Naive B cell (primary cell): ENCODE measurements around the gene C2CD2L. TPM values are rescaled to one million over a fixed set of nuclear protein-coding genes. Genes with fewer than 3 reads are reported as not detected.
"Not testable (repeated sequence)": the region's sequence is repeated elsewhere in the genome, so short reads cannot be mapped to it uniquely, and the experiment has no call there.

Experiments used
- ATAC-seq, 2 donors: fragments of 150-1000 bp; cut with Tn5 transposase; 2 replicates each; pipeline ENCODE4 v1.10.0; 2021; ENCODE audit warnings: low read depth in 2 of 2, mild to moderate bottlenecking in 2 of 2, moderate library complexity in 2 of 2
- DNase-seq: peaks from one replicate; pipeline ENCODE4 v3.0.0; 2022
- H3K27ac Mint-ChIP-seq, 6 donors: one replicate each; pipeline ENCODE4 v1.8.0; 2020 to 2022; ENCODE audit warnings: mild to moderate bottlenecking in 6 of 6, mixed read lengths in 6 of 6, moderate library complexity in 5 of 6, inconsistent platforms in 2 of 6
- H3K27me3 Mint-ChIP-seq, 3 donors: one replicate each; pipeline ENCODE4 v1.8.0; 2021 to 2022; ENCODE audit warnings: mixed read lengths in 3 of 3, mild to moderate bottlenecking in 1 of 3
- H3K36me3 Mint-ChIP-seq, 2 donors: one replicate each; pipeline ENCODE4 v1.8.0; 2020 to 2022; ENCODE audit warnings: mixed read lengths in 2 of 2, inconsistent platforms in 1 of 2, mild to moderate bottlenecking in 1 of 2
- H3K4me1 Mint-ChIP-seq, 3 donors: one replicate each; pipeline ENCODE4 v1.8.0; 2020 to 2022; ENCODE audit warnings: mixed read lengths in 3 of 3, inconsistent platforms in 1 of 3, mild to moderate bottlenecking in 1 of 3, moderate library complexity in 1 of 3
- H3K4me3 Mint-ChIP-seq, 8 donors: one replicate each; pipeline ENCODE4 v1.8.0; 2020 to 2022; ENCODE audit warnings: mild to moderate bottlenecking in 8 of 8, mixed read lengths in 8 of 8, moderate library complexity in 8 of 8, inconsistent platforms in 2 of 8
- H3K9me3 Mint-ChIP-seq, 7 donors: one replicate each; pipeline ENCODE4 v1.8.0; 2020 to 2022; ENCODE audit warnings: mixed read lengths in 7 of 7, mild to moderate bottlenecking in 5 of 7, inconsistent platforms in 2 of 7, moderate library complexity in 1 of 7
- polyA plus RNA-seq, 6 donors: library from polyadenylated mRNA; unstranded; fragments of 300-500 nt; fragmentation: Illumina TruSeq; gene quantifications; one replicate each; pipeline ENCODE4 v1.2.3, GENCODE V29; 2021; ENCODE audit warnings: low read depth in 6 of 6

The C2CD2L gene
- polyA plus RNA-seq, 6 donors from 2014 or later, result 0.55 to 3.8 (median 2.0) TPM

DNA sequence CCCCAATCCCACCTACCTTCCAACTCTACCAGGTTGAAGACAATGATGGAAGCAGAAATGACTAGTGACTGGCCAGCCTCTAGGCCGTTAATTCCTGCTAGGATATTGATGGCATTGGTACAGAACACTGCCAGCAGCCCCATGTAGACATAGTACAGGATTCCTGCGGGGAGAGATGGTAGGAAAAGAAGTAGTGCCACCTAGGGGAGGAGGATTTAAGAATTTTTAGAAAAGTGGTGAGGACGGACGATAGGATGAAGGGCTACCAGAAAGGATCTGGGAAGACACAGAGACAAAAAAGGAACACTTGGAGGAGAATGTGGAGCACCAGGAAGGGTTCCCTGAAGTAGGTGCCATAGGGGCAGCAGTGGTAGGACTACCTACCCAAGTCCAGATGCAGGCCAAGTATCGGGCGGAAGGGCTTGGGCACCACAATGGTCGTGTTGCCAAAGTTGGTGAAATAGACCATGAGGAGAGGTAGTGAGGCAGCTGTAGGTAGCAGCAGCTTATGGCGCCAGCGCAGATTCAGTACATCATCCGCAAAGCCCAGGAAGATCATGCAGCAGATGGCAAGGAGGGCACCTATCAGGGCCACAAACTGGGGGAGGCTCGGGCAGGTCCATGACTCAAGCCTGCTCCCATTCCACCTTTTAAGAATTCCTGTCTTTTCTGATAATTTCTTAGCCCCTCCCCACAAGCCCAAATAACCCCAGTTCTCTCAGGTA is 6.7 kb upstream of the C2CD2L start:
- peak overlapping the region in 2 of 6 donors; percentile 80 to 82 for H3K27ac Mint-ChIP-seq
- H3K4me3 Mint-ChIP-seq, result peak overlapping the region; percentile 87 to 100 (median 96)
- H3K4me1 Mint-ChIP-seq, result peaks cover 40 to 64% (median 53%) of the 10 kb centered on the region in 3 donors
- ATAC-seq (no peak), DNase-seq (no peak)
- no peaks in the 10 kb centered on the region for H3K9me3 Mint-ChIP-seq
- H3K27me3 Mint-ChIP-seq, result no peaks in the 10 kb centered on the region
- H3K36me3 Mint-ChIP-seq, result peaks cover 7 to 16% of the 10 kb centered on the region in 2 donors

DNA sequence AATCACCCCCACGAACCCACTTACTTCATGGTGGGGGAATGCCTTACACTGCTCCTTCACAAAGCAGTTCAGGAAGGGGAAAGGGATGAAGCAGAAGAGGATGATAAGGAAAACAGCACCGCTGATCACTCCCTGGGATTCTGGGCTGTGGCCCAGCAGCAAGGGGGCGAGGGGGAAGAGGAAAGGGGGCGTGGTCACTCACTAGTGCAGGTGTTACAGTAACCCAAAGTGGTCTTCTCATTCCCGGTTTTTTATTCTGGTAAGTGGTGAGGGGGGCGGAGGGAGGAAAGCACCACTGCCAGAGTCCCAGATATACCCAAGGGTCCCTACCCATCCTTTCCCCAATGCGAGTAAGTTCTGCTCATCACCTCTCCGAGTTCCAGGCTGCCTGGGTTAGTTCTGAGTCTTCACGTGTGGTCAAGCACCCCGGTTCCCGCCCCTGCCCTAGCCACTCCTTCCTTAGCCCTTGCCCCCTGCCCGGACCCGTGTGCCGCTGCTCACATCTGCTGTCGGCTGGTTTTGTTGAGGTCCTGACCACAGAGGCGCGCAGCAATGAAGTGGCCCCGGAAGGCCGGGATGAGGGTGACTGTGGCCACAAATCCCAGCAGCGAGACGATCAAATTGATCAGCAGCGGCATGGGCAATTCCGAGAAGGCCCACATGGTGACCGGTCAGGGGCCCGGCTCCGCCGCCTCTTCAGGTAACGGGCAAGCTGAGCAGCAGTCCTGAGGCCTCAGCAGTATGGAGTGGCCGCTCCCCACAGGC is 6.0 kb upstream of the C2CD2L start:
- Mint-ChIP-seq H3K27me3 (no peaks in the 10 kb centered on the region), H3K36me3 (peaks cover 7 to 16% of the 10 kb centered on the region in 2 donors), H3K9me3 (no peaks in the 10 kb centered on the region), H3K4me1 (peaks cover 40 to 61% (median 54%) of the 10 kb centered on the region in 3 donors), H3K27ac (peak overlapping the region in 5 of 6 donors; percentile 95 to 99 (median 98)), H3K4me3 (peak overlapping the region; percentile 87 to 100 (median 96))
- ATAC-seq, result no peak
- DNase-seq, result no peak

DNA sequence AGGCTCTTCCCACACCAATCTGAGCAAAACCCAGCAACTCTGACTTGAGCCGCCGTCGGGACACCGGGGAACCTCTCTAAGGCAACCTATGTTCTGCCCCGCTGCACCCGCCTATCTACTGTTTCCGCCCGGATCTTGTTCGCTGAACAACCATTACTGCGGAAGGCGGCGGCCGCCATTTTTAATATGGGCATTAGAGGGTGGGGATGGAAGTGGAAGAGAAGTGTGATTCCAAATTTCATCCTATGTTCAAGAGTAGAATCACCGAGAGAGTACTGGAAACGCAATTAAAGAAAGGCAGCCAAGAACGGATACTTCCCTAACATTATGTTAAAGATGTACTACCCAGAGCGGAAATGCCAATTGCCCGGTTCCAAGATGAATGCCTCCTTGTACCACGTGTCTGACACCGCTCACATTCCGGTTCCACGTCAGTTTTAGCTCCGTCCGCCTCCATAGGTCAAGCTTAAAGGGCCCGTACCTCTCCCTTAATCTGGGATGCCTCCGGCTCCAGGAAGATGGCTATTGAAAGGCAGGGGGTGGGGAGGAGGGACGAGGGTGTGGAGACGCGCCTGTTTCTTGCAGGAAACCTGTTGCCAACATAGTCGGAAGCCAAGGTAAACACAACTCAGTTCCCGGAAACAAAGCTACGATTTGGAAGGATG is 5.3 kb upstream of the C2CD2L start, which contains the start of gene DPAGT1:
TSS of gene DPAGT1 (minus strand) at position 95 of the 665 bp plus-strand sequence. CDS start 198 bp downstream, outside the sequence.
- Mint-ChIP-seq H3K27ac (peak within 1 kb of the TSS; percentile 95 to 99 (median 98)), H3K9me3 (no peaks in the 10 kb centered on the region), H3K27me3 (no peaks in the 10 kb centered on the region), H3K4me1 (peaks cover 43 to 61% (median 56%) of the 10 kb centered on the region in 3 donors), H3K36me3 (peaks cover 7 to 16% of the 10 kb centered on the region in 2 donors), H3K4me3 (peak within 1 kb of the TSS; percentile 87 to 100 (median 96))
- ATAC-seq (peak; percentile 86 to 89), DNase-seq (peak; percentile 80)

DNA sequence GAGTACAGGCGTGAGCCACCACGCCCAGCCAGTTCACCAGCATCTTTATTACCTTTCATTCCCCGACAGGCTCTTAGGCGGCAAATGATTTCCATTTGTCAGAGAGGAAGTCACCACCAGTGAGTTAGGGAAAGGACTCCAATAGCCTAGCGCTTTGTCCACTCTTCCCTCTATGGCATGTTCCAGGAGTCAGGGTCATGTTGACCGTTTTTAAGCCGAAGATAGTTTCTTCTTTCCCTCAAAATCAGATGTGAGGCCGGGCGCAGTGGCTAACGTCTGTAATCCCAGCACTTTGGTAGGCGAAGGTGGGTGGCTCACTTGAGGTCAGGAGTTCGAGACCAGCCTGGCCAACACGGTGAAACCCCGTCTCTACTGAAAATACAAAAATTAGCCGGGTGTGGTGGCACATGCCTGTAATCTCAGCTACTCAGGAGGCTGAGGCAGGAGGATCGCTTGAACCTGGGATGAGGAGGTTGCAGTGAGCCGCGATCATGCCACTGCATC is 3.9 kb upstream of the C2CD2L start:
- not testable (repeated sequence) for H3K36me3 Mint-ChIP-seq, ATAC-seq, H3K9me3 Mint-ChIP-seq, DNase-seq, H3K27me3 Mint-ChIP-seq
- Mint-ChIP-seq H3K4me1 (peaks cover 41 to 51% (median 50%) of the 10 kb centered on the region in 3 donors), H3K27ac (peak overlapping the region in 2 of 6 donors; percentile 34 to 47), H3K4me3 (peak overlapping the region; percentile 74 to 100 (median 96))

DNA sequence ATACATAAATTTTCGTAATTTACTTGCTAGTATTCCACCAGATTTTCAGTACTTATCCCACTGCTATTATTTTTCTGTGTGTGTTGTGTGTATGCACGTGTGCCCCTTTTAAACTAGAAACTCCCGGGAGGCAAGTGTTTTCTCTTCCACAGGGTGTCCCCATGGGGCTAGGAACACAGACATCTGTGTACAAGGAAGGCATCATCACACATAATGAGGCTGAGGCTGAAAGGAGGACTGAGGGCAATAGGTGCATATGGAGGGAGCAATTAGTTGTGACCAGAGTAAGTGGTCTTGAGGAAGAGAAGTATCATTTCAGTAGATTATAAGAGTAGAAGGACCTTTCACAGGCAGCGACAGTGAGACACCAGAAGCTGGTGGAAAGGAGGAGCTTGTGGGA is 3.4 kb upstream of the C2CD2L start:
- H3K4me3 Mint-ChIP-seq, result peak overlapping the region in 7 of 8 donors; percentile 61 to 94 (median 78)
- peaks cover 0 to under 1% of the 10 kb centered on the region in 2 donors for H3K36me3 Mint-ChIP-seq
- peaks cover 45 to 55% (median 50%) of the 10 kb centered on the region in 3 donors for H3K4me1 Mint-ChIP-seq
- ATAC-seq (no peak), DNase-seq (no peak)
- no peaks in the 10 kb centered on the region for H3K9me3 Mint-ChIP-seq
- no peaks in the 10 kb centered on the region for H3K27me3 Mint-ChIP-seq
- H3K27ac Mint-ChIP-seq, result peak overlapping the region in 3 of 6 donors; percentile 54 to 86 (median 66)

DNA sequence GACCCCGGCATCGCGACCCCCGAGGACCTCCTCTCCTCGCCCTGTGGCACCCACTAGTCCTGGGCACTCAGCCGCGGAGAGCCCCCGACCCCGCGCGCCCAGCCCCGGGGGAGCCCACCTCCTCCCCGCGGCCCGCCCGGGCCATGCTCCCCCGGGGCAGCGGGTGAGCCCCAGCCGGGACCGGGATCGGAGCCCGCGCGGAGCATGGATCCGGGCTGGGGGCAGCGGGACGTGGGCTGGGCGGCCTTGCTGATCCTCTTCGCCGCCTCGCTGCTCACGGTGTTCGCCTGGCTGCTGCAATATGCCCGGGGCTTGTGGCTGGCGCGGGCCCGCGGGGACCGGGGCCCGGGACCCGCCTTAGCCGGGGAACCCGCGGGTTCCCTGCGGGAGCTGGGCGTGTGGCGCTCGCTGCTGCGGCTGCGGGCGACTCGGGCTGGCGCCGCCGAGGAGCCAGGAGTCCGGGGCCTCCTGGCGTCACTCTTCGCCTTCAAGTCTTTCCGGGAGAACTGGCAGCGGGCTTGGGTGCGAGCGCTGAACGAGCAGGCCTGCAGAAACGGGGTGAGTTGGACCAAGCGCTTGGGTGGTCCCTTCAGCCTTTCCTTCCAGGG is 498 bp downstream of the C2CD2L start:
- DNase-seq, result no peak
- H3K4me1 Mint-ChIP-seq, result peaks cover 32 to 48% (median 33%) of the 10 kb centered on the region in 3 donors
- ATAC-seq, result peak; percentile 9 to 13
- peaks cover 6 to 10% of the 10 kb centered on the region in 2 donors for H3K36me3 Mint-ChIP-seq
- no peaks in the 10 kb centered on the region for H3K27me3 Mint-ChIP-seq
- H3K4me3 Mint-ChIP-seq, result peak overlapping the region; percentile 88 to 96 (median 92)
- H3K9me3 Mint-ChIP-seq, result no peaks in the 10 kb centered on the region
- peak overlapping the region in 2 of 6 donors; percentile 36 to 42 for H3K27ac Mint-ChIP-seq

DNA sequence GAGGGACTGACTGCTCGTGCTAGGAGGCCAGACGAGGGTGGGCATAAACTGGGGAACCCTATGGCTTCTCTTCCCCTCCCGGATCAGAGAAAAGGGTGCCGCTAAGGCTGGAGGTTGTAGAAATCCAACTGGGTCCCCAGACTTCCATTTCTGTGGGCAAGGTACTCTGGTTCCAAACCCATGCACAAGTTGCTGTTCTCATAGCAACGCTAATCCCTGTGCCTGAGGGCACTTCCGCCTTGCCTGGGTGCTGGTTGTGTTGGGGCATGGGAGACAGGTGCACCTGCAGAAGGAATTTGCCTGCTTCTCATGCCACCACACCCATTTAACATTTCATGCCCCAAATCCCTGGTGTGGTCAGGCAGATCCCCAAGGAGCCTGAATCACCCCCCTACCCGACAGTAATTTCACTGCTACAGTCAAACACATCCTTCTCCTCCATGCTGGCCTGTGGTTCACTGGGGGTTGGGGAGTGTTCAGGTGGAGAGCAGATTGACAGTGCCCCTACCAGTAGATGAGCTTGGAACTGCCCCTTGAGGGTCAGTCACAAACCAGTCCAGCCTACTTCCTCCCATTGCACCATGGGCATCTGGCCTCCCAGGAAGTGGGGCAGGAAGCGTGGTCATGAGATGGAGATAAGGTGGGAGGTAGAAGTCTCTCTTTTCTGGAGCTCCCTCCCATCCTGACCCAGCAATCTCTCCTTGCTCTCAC is 1.2 kb downstream of the C2CD2L start:
- DNase-seq (no peak), ATAC-seq (no peak)
- no peaks in the 10 kb centered on the region for H3K27me3 Mint-ChIP-seq
- peak overlapping the region in 3 of 6 donors; percentile 36 to 82 (median 64) for H3K27ac Mint-ChIP-seq
- H3K36me3 Mint-ChIP-seq, result peaks cover 6 to 10% of the 10 kb centered on the region in 2 donors
- no peaks in the 10 kb centered on the region for H3K9me3 Mint-ChIP-seq
- H3K4me3 Mint-ChIP-seq, result peak overlapping the region; percentile 78 to 93 (median 88)
- H3K4me1 Mint-ChIP-seq, result peaks cover 32 to 44% (median 33%) of the 10 kb centered on the region in 3 donors

DNA sequence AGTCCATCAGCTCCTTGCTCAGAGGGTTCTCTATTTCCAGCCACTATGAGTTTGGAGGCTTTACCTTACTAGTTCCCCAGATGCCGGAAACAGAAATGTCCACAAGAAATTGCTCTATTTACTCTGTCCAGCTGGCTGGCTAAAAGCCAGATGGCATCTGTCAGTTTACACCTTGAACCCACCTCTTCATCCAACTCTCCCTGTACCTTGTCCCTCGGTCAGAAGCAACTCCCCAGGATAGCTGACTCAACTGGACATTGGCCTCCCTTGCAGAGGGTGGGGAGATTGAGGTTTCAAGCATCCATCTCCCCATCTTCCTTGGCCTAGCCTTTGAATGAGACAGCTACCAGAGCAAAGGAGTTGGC is 1.7 kb downstream of the C2CD2L start:
- Mint-ChIP-seq H3K27ac (peak overlapping the region in 2 of 6 donors; percentile 47 to 82), H3K4me1 (peaks cover 30 to 39% (median 31%) of the 10 kb centered on the region in 3 donors), H3K27me3 (no peaks in the 10 kb centered on the region), H3K9me3 (no peaks in the 10 kb centered on the region), H3K4me3 (peak overlapping the region; percentile 78 to 93 (median 88)), H3K36me3 (peaks cover 6 to 10% of the 10 kb centered on the region in 2 donors)
- ATAC-seq, result no peak
- DNase-seq, result no peak

DNA sequence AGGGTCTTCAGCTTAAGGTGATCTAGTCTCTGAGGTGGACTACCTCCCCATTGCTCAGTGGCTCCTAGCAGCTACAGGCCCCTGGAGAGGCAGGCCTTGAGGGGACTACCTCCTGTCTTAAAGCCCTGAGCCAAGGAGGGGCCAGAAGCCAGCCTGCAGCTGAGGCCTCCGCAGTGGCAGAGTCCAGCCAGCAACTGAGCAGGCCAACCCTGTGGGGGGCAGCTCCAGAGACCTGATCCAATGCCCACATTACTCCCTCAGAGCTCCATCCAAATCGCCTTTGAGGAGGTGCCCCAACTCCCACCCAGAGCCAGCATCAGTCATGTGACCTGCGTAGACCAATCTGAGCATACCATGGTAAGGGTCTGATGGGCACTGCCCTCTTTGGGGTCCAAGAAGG is 2.7 kb downstream of the C2CD2L start:
- Mint-ChIP-seq H3K27ac (no peak overlapping the region), H3K9me3 (no peaks in the 10 kb centered on the region), H3K36me3 (peaks cover 6 to 10% of the 10 kb centered on the region in 2 donors), H3K4me1 (peaks cover 27 to 36% (median 27%) of the 10 kb centered on the region in 3 donors), H3K4me3 (peak overlapping the region in 2 of 8 donors; percentile 88), H3K27me3 (no peaks in the 10 kb centered on the region)
- ATAC-seq, result no peak
- DNase-seq, result no peak

DNA sequence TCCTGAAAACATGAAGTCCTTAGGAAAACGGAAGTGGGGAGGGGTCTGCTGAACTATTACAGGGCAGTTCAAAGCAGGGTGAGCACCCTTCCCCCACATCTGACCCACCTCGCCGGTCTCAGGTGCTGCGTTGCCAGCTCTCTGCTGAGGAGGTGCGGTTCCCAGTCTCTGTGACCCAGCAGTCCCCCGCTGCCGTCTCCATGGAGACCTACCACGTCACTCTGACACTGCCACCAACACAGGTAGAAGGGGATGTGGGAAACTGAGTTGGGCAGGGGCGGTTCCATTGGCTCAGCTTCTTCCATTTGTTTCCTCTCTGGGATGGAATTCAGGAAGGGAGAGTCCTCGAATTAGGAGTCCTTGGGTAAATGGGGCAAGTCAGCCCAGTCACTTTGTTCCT is 3.3 kb downstream of the C2CD2L start:
- peak overlapping the region in 2 of 8 donors; percentile 22 to 88 for H3K4me3 Mint-ChIP-seq
- peaks cover 10 to 11% of the 10 kb centered on the region in 2 donors for H3K36me3 Mint-ChIP-seq
- ATAC-seq (no peak), DNase-seq (no peak)
- no peaks in the 10 kb centered on the region for H3K9me3 Mint-ChIP-seq
- H3K4me1 Mint-ChIP-seq, result peaks cover 24 to 40% (median 31%) of the 10 kb centered on the region in 3 donors
- H3K27ac Mint-ChIP-seq, result peak overlapping the region in 1 of 6 donors; percentile 33
- no peaks in the 10 kb centered on the region for H3K27me3 Mint-ChIP-seq

DNA sequence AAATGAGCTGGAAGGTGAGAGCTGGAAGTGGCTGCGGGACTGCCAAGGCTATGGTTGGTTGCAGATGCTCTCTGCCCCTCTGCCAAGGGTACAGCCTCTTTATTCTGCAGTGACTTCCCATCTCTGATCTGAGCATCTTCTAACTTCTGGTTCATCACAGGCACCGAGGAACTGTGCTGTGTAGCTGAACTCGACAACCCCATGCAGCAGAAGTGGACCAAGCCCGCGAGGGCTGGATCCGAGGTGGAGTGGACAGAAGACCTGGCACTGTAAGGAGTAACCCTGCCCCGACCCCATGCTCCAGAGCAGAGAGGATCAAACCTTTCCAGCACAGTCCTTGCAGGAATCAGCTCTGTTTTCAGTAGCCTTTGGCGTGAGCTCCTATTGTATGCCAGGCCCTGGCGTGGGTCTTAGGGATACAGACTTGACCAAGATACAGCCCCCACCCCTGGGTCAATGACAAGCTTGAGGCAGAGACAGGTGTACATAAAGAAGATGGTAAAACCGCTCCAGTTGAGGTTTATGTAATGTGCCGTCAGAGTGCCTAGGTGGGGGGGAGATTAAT is 4.3 kb downstream of the C2CD2L start:
- H3K36me3 Mint-ChIP-seq, result peaks cover 10 to 12% of the 10 kb centered on the region in 2 donors
- H3K27ac Mint-ChIP-seq, result no peak overlapping the region
- no peaks in the 10 kb centered on the region for H3K9me3 Mint-ChIP-seq
- DNase-seq (no peak), ATAC-seq (no peak)
- H3K4me1 Mint-ChIP-seq, result peaks cover 17 to 39% (median 32%) of the 10 kb centered on the region in 3 donors
- H3K4me3 Mint-ChIP-seq, result peak overlapping the region in 2 of 8 donors; percentile 34 to 88
- H3K27me3 Mint-ChIP-seq, result no peaks in the 10 kb centered on the region
